Fibroblast of lung (primary cell): ENCODE measurements around the gene DDX49.

Source experiments
- EZH2 ChIP-seq: IDR thresholded peaks from 2 replicates; pipeline ENCODE4 v1.5.1; 2012; ENCODE audit warnings: low read length, control low read depth, mild to moderate bottlenecking; ENCODE audit errors: missing control alignments
- TF ChIP-seq, protein P1 (sequence below), 2 donors: IDR thresholded peaks in 1 of 2; conservative IDR thresholded peaks in 1 of 2; 1 replicate in 1 of 2; 2 replicates in 1 of 2; pipeline ENCODE4 v1.5.1; 2011 to 2012; ENCODE audit warnings: low read length in 2 of 2, control low read depth in 1 of 2, inconsistent platforms in 1 of 2, low read depth in 1 of 2, mild to moderate bottlenecking in 1 of 2

DNA sequence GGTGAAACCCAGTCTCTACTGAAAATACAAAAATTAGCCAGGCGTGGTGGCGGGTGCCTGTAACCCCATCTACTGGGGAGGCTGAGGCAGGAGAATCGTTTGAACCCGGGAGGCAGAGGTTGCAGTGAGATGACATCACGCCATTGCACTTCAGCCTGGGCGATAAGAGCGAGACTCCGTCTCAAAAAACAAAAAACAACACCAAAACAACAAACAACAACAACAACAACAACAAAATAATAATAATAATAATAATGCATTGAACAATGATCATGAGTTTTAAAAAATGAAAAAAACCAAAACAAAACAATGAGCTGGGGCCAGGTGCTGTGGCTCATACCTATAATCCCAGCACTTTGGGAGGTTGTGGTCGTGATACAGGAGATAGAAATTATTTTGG is 44.6 kb downstream of the DDX49 start:
- no peak for TF ChIP-seq EZH2
- TF ChIP-seq, protein P1, sequence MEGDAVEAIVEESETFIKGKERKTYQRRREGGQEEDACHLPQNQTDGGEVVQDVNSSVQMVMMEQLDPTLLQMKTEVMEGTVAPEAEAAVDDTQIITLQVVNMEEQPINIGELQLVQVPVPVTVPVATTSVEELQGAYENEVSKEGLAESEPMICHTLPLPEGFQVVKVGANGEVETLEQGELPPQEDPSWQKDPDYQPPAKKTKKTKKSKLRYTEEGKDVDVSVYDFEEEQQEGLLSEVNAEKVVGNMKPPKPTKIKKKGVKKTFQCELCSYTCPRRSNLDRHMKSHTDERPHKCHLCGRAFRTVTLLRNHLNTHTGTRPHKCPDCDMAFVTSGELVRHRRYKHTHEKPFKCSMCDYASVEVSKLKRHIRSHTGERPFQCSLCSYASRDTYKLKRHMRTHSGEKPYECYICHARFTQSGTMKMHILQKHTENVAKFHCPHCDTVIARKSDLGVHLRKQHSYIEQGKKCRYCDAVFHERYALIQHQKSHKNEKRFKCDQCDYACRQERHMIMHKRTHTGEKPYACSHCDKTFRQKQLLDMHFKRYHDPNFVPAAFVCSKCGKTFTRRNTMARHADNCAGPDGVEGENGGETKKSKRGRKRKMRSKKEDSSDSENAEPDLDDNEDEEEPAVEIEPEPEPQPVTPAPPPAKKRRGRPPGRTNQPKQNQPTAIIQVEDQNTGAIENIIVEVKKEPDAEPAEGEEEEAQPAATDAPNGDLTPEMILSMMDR (conservative IDR thresholded peaks at IDR 0.05 in 1 of 2, IDR thresholded peaks at IDR 0.05 in 1 of 2; ENCODE audit: low read depth in 1 of 2, low read length in 2 of 2): no peak
